ENCODE data around the gene LRMDA.

DNA sequence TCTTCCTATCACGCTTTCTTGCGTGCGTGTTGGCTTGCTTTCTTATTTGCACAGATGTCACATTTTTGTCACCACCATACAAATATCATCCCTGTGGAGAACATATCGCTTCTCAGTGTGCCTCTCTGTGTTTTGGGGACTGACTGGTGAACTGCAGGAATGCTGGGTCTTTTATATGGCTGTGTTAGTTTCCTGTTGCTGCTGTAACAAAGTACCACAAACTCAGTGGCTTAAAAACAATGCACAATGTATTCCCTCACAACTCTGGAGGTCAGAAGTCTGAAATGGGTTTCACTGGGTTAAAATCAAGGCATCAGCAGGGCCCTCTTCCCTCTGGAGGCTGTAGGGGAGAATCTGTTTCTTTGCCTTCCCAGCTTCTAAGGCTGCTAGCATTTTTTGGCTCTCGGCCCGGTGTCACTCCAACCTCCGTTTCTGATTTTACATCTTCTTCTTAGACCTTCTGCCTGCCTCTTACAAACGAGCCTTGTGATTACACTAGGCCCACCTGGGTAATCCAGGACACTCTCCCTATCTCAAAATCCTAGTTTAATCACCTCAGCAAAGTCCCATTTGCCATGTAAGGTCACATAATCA is 82.0 kb downstream of the LRMDA start:
- TF ChIP-seq POLR2A (IDR thresholded peaks at IDR 0.05), result no peak
- TF ChIP-seq, protein P1, sequence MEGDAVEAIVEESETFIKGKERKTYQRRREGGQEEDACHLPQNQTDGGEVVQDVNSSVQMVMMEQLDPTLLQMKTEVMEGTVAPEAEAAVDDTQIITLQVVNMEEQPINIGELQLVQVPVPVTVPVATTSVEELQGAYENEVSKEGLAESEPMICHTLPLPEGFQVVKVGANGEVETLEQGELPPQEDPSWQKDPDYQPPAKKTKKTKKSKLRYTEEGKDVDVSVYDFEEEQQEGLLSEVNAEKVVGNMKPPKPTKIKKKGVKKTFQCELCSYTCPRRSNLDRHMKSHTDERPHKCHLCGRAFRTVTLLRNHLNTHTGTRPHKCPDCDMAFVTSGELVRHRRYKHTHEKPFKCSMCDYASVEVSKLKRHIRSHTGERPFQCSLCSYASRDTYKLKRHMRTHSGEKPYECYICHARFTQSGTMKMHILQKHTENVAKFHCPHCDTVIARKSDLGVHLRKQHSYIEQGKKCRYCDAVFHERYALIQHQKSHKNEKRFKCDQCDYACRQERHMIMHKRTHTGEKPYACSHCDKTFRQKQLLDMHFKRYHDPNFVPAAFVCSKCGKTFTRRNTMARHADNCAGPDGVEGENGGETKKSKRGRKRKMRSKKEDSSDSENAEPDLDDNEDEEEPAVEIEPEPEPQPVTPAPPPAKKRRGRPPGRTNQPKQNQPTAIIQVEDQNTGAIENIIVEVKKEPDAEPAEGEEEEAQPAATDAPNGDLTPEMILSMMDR (IDR thresholded peaks at IDR 0.05), result no peak
